ENCODE results near the gene PIGU. TPM values are rescaled to one million over a fixed set of nuclear protein-coding genes. Genes with fewer than 3 reads are reported as not detected.

Gene PIGU
- total RNA-seq, 4 donors from 2014 or later: 20.6 to 31.5 (median 27.7) TPM

GRCh38 chr20:34559311-34560140 lies 117.4 kb downstream of the PIGU start:
- peaks cover 0 to 22% (median 6%) of the 10 kb centered on the region in 4 donors for H3K4me1 ChIP-seq
- H3K4me3 ChIP-seq: peak overlapping the region; percentile 69 to 94 (median 80)
- 17 to 20% methylated on average over 33 to 35 of the region's 43 CpGs for WGBS, 2 donors
- DNase-seq (ENCODE audit: low spot score in 2 of 2): peak in 1 of 2 donors; percentile 14
- peaks cover 0 to 15% (median 0%) of the 10 kb centered on the region in 3 donors for H3K36me3 ChIP-seq
- TF ChIP-seq, protein P1, sequence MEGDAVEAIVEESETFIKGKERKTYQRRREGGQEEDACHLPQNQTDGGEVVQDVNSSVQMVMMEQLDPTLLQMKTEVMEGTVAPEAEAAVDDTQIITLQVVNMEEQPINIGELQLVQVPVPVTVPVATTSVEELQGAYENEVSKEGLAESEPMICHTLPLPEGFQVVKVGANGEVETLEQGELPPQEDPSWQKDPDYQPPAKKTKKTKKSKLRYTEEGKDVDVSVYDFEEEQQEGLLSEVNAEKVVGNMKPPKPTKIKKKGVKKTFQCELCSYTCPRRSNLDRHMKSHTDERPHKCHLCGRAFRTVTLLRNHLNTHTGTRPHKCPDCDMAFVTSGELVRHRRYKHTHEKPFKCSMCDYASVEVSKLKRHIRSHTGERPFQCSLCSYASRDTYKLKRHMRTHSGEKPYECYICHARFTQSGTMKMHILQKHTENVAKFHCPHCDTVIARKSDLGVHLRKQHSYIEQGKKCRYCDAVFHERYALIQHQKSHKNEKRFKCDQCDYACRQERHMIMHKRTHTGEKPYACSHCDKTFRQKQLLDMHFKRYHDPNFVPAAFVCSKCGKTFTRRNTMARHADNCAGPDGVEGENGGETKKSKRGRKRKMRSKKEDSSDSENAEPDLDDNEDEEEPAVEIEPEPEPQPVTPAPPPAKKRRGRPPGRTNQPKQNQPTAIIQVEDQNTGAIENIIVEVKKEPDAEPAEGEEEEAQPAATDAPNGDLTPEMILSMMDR (IDR thresholded peaks at IDR 0.05): peak in 1 of 5 experiments; percentile 19
- TF ChIP-seq POLR2A (IDR thresholded peaks at IDR 0.05): no peak
- peak overlapping the region; percentile 95 to 99 (median 98) for H3K27ac ChIP-seq
- no peaks in the 10 kb centered on the region for H3K27me3 ChIP-seq
- H3K9me3 ChIP-seq: no peaks in the 10 kb centered on the region

GRCh38 chr20:34558320-34559218 lies 118.3 kb downstream of the PIGU start, which contains the start of gene MAP1LC3A:
Gene MAP1LC3A, plus strand, starts transcription at chr20:34558718. Its CDS starts 151 bp downstream, at chr20:34558869.
- Histone ChIP-seq H3K27me3 (no peaks in the 10 kb centered on the region), H3K4me1 (peaks cover 0 to 27% (median 8%) of the 10 kb centered on the region in 4 donors), H3K27ac (peak within 1 kb of the TSS; percentile 95 to 99 (median 98)), H3K4me3 (peak within 1 kb of the TSS; percentile 69 to 94 (median 80)), H3K9me3 (no peaks in the 10 kb centered on the region), H3K36me3 (peaks cover 0 to 15% (median 0%) of the 10 kb centered on the region in 3 donors)
- peak; percentile 92 to 95 for DNase-seq (ENCODE audit: low spot score in 2 of 2)
- WGBS, 2 donors: 2 to 6% methylated on average over 39 to 48 of the region's 103 CpGs
- peak; percentile 51 to 90 for TF ChIP-seq EP300 (IDR thresholded peaks at IDR 0.05)
- TF ChIP-seq, protein P1 (IDR thresholded peaks at IDR 0.05): peak in 2 of 5 experiments; percentile 15 to 39
- peak; percentile 59 to 94 for TF ChIP-seq POLR2A (IDR thresholded peaks at IDR 0.05)

DNA sequence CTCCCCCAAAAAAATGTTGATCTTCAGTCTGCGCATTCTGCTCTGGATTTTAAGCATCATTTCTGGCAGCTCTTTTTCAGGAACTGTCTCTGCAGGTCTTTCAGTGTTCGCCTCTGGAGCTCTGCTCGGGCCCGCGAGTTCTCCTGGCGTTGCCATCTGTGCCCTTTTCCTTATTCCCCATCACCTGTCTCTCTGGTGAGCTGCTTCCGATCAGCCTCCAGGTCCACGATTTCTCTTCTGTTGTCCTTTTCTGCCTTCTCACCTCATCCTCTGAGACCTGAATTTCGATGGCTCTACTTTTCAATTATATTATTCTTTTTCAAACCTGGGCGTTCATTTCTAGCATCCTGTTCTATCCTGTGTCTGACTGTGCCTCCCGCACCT lies 119.0 kb downstream of the PIGU start:
- 37 to 38% methylated on average over 11 of the region's 11 CpGs for WGBS, 2 donors
- Histone ChIP-seq H3K27ac (peak overlapping the region; percentile 95 to 99 (median 98)), H3K9me3 (no peaks in the 10 kb centered on the region), H3K4me3 (peak overlapping the region; percentile 69 to 94 (median 80)), H3K4me1 (peaks cover 0 to 29% (median 9%) of the 10 kb centered on the region in 4 donors), H3K27me3 (no peaks in the 10 kb centered on the region), H3K36me3 (peaks cover 0 to 10% (median 0%) of the 10 kb centered on the region in 3 donors)
- DNase-seq (ENCODE audit: low spot score in 2 of 2): no peak
- no peak for TF ChIP-seq EP300 (IDR thresholded peaks at IDR 0.05)
- TF ChIP-seq, protein P1 (IDR thresholded peaks at IDR 0.05): no peak
- no peak for TF ChIP-seq POLR2A (IDR thresholded peaks at IDR 0.05)

- Histone ChIP-seq H3K27me3 (no peaks in the 10 kb centered on the region), H3K9me3 (no peaks in the 10 kb centered on the region), H3K36me3 (no peaks in the 10 kb centered on the region), H3K27ac (peak overlapping the region in 3 of 4 donors; percentile 15 to 68 (median 34)), H3K4me3 (no peak overlapping the region), H3K4me1 (peaks cover 0 to 15% (median 6%) of the 10 kb centered on the region in 4 donors)
- DNase-seq (ENCODE audit: low spot score in 2 of 2): no peak
- TF ChIP-seq EP300 (IDR thresholded peaks at IDR 0.05) (no peak), POLR2A (IDR thresholded peaks at IDR 0.05) (no peak)
- TF ChIP-seq, protein P1 (IDR thresholded peaks at IDR 0.05): no peak
- 35 to 41% methylated on average over 4 of the region's 4 CpGs for WGBS, 2 donors
These were observed 123.5 kb downstream of the PIGU start for GRCh38 chr20:34553366-34553867.
